CD4-positive, alpha-beta T cell treated with Interleukin-4 for 4 hours (primary cell): ENCODE data around the gene TEC.
"Not testable (repeated sequence)": the region's sequence is repeated elsewhere in the genome, so short reads cannot be mapped to it uniquely, and the experiment has no call there.

ENCODE experiments used
- DNase-seq: peaks from one replicate; pipeline ENCODE4 v3.0.0-alpha.2; 2020

Gene TEC

GRCh38 chr4:48193921-48194468 lies 75.6 kb downstream of the TEC start:
- DNase-seq, result no peak

GRCh38 chr4:48193096-48193836 lies 76.4 kb downstream of the TEC start:
- no peak for DNase-seq

GRCh38 chr4:48191758-48192157 lies 77.9 kb downstream of the TEC start:
- DNase-seq, result no peak

GRCh38 chr4:48190839-48191238 lies 78.8 kb downstream of the TEC start:
- DNase-seq, result no peak

GRCh38 chr4:48189731-48190130 lies 79.9 kb downstream of the TEC start:
- no peak for DNase-seq

GRCh38 chr4:48188390-48188789 lies 81.2 kb downstream of the TEC start:
- DNase-seq, result no peak

GRCh38 chr4:48187813-48188212 lies 81.8 kb downstream of the TEC start:
- DNase-seq, result no peak

- DNase-seq, result not testable (repeated sequence)
Observed at GRCh38 chr4:48187066-48187465, 82.6 kb downstream of the TEC start.

GRCh38 chr4:48186394-48186793 lies 83.2 kb downstream of the TEC start:
- DNase-seq, result not testable (repeated sequence)

- no peak for DNase-seq
Observed at GRCh38 chr4:48184882-48185281, 84.8 kb downstream of the TEC start.

GRCh38 chr4:48180234-48180633 lies 89.4 kb downstream of the TEC start:
- no peak for DNase-seq

GRCh38 chr4:48178931-48179330 lies 90.7 kb downstream of the TEC start:
- no peak for DNase-seq

GRCh38 chr4:48175806-48176205 lies 93.8 kb downstream of the TEC start:
- no peak for DNase-seq

- DNase-seq, result no peak
Observed at GRCh38 chr4:48175328-48175727, 94.3 kb downstream of the TEC start.

GRCh38 chr4:48173056-48173991 lies 96.3 kb downstream of the TEC start:
- no peak for DNase-seq

- no peak for DNase-seq
Observed at GRCh38 chr4:48172651-48173050, 97.0 kb downstream of the TEC start.

- no peak for DNase-seq
Observed at GRCh38 chr4:48169636-48170035, 100.0 kb downstream of the TEC start.

GRCh38 chr4:48167538-48168263 lies 101.9 kb downstream of the TEC start:
- DNase-seq, result no peak

GRCh38 chr4:48164561-48164960 lies 105.1 kb downstream of the TEC start:
- not testable (repeated sequence) for DNase-seq

GRCh38 chr4:48163746-48164145 lies 105.9 kb downstream of the TEC start:
- DNase-seq, result no peak

- no peak for DNase-seq
Observed at GRCh38 chr4:48162162-48162561, 107.5 kb downstream of the TEC start.

GRCh38 chr4:48157271-48157670 lies 112.4 kb downstream of the TEC start:
- DNase-seq, result no peak

GRCh38 chr4:48156423-48156822 lies 113.2 kb downstream of the TEC start:
- no peak for DNase-seq
